ENCODE measurements around the gene DLGAP1. TPM values are rescaled to one million over a fixed set of nuclear protein-coding genes. Genes with fewer than 3 reads are reported as not detected.

DLGAP1 gene
- total and polyA plus RNA-seq, 2 of the 8 experiments (the other 6 are each of a cell fraction or from before 2014, with no cell fraction given): 11.8 to 16.9 TPM

- no peaks in the 10 kb centered on the region for H3K23me2 ChIP-seq (ENCODE audit: low read depth, low read length)
- H3K9me3 ChIP-seq (ENCODE audit: insufficient read depth in 2 of 2, low read depth in 1 of 2, low read length in 1 of 2): no peaks in the 10 kb centered on the region
- DNase-seq (ENCODE audit: low read depth in 1 of 2, low spot score in 2 of 2): no peak
- H3K23ac ChIP-seq (ENCODE audit: insufficient read length): no peak overlapping the region
- no peak overlapping the region for H4K91ac ChIP-seq (replicated peaks; ENCODE audit: insufficient read length, low read length)
- no peaks in the 10 kb centered on the region for H3K27me3 ChIP-seq (replicated peaks in 1 of 4; ENCODE audit: control insufficient read depth in 3 of 4, extremely low read depth in 1 of 4, insufficient read depth in 3 of 4, low read length in 3 of 4)
- no peak overlapping the region for H2BK15ac ChIP-seq (ENCODE audit: low read length)
- no peak overlapping the region for H2BK5ac ChIP-seq (ENCODE audit: low read depth, low read length)
- no peak overlapping the region for H2BK20ac ChIP-seq (ENCODE audit: low read length)
- H2BK12ac ChIP-seq (ENCODE audit: low read depth, low read length): no peak overlapping the region
- 82% methylated on average over 2 of the region's 2 CpGs; no CpG with 5 or more reads in 1 of the 2 experiments for WGBS, 2 experiments (ENCODE audit: extremely low coverage in 1 of 2, insufficient coverage in 1 of 2, insufficient read length in 1 of 2, insufficient replicate concordance in 2 of 2, low coverage in 1 of 2, low lambda C conversion rate in 2 of 2, missing lambda C conversion rate in 1 of 2)
- no peak for TF ChIP-seq YY1 (IDR thresholded peaks at IDR 0.05; ENCODE audit: low read depth, low read length)
- TF ChIP-seq TEAD4 (IDR thresholded peaks at IDR 0.05; ENCODE audit: low read depth, low read length): no peak
- no peak for TF ChIP-seq BACH1 (IDR thresholded peaks at IDR 0.05; ENCODE audit: low read length)
- no peak for TF ChIP-seq POLR2A (IDR thresholded peaks at IDR 0.05; ENCODE audit: control extremely low read depth in 1 of 2, low read depth in 2 of 2, low read length in 2 of 2)
- no peak for TF ChIP-seq TAF1 (IDR thresholded peaks at IDR 0.05; ENCODE audit: low read depth, low read length)
- TF ChIP-seq RAD21 (IDR thresholded peaks at IDR 0.05 in 1 of 2, conservative IDR thresholded peaks at IDR 0.05 in 1 of 2; ENCODE audit: low read depth in 2 of 2, low read length in 2 of 2): no peak
- no peak for TF ChIP-seq KDM5A (IDR thresholded peaks at IDR 0.05; ENCODE audit: low read length)
- TF ChIP-seq CTBP2 (IDR thresholded peaks at IDR 0.05; ENCODE audit: borderline replicate concordance, insufficient read depth, insufficient read length, low read length): no peak
- TF ChIP-seq FOSL1 (IDR thresholded peaks at IDR 0.05; ENCODE audit: insufficient read depth, low read depth, low read length): no peak
- no peak for TF ChIP-seq MAFK (IDR thresholded peaks at IDR 0.05; ENCODE audit: low read depth, low read length)
- TF ChIP-seq ASH2L (IDR thresholded peaks at IDR 0.05; ENCODE audit: low read length): no peak
- TF ChIP-seq JUND (IDR thresholded peaks at IDR 0.05; ENCODE audit: low read length): no peak
- TF ChIP-seq GABPA (IDR thresholded peaks at IDR 0.05; ENCODE audit: borderline replicate concordance, insufficient read depth, low read length): no peak
- TF ChIP-seq SP4 (IDR thresholded peaks at IDR 0.05; ENCODE audit: low read length): no peak
- TF ChIP-seq POLR2AphosphoS5 (IDR thresholded peaks at IDR 0.05; ENCODE audit: low read depth, low read length): no peak
- TF ChIP-seq SIRT6 (IDR thresholded peaks at IDR 0.05; ENCODE audit: low read length): no peak
- H3K4ac ChIP-seq (replicated peaks; ENCODE audit: insufficient read length, low read depth, low read length): no peak overlapping the region
- H2AK5ac ChIP-seq (ENCODE audit: low read depth, low read length): no peak overlapping the region
- no peak overlapping the region for H3K18ac ChIP-seq (ENCODE audit: extremely low read depth, low read length)
- no peak overlapping the region for H3K4me3 ChIP-seq (ENCODE audit: extremely low read depth in 1 of 4, insufficient read depth in 2 of 4, low read depth in 3 of 4, low read length in 4 of 4)
- no peak overlapping the region for H3K56ac ChIP-seq (replicated peaks; ENCODE audit: insufficient read length, low read depth, low read length)
- ChIA-PET CTCF (ENCODE audit: partially characterized antibody) (interaction anchor here (0.6 to 3.8 kb wide), 5 partner anchors 9 to 111 kb away, joined by 3 to 26 read pairs (median 4); no protein-coding TSS in a partner anchor), POLR2A (ENCODE audit: partially characterized antibody) (interaction anchor here (1.1 kb wide), 1 partner anchor 11 kb away, joined by 3 read pairs; no protein-coding TSS in a partner anchor)
- H3K79me2 ChIP-seq (ENCODE audit: control insufficient read depth in 1 of 2, insufficient read depth in 2 of 2, low read length in 2 of 2): no peaks in the 10 kb centered on the region
- no peak overlapping the region for H2AFZ ChIP-seq (ENCODE audit: low read length)
- H3K27ac ChIP-seq (ENCODE audit: low read depth, low read length): no peak overlapping the region
- H4K8ac ChIP-seq (ENCODE audit: extremely low read depth, insufficient read depth, low read length): no peak overlapping the region
- H3K4me1 ChIP-seq (replicated peaks in 1 of 4; ENCODE audit: control insufficient read depth in 3 of 4, insufficient read depth in 4 of 4, low read length in 3 of 4): peaks cover 0 to 10% (median 6%) of the 10 kb centered on the region in 4 experiments; a peak in 4 of 7 replicates
- H4K5ac ChIP-seq (ENCODE audit: insufficient read length, low read depth, low read length): no peak overlapping the region
- H2BK120ac ChIP-seq (replicated peaks; ENCODE audit: low read depth, low read length): no peak overlapping the region
- H3K79me1 ChIP-seq (ENCODE audit: low read depth, low read length): no peaks in the 10 kb centered on the region; the same call in 1 of the 2 replicates
- H3K36me3 ChIP-seq (ENCODE audit: control insufficient read depth in 2 of 4, insufficient read depth in 4 of 4, low read length in 3 of 4): no peaks in the 10 kb centered on the region
- no peak overlapping the region for H3K9ac ChIP-seq (replicated peaks in 1 of 4; ENCODE audit: extremely low read depth in 1 of 4, low read depth in 3 of 4, low read length in 3 of 4)
- H4K20me1 ChIP-seq (replicated peaks in 1 of 2; ENCODE audit: control insufficient read depth in 1 of 2, insufficient read depth in 2 of 2, low read length in 2 of 2): no peaks in the 10 kb centered on the region
- no peak overlapping the region for H3K14ac ChIP-seq (ENCODE audit: insufficient read length)
- no peak for FAIRE-seq
- H3K4me2 ChIP-seq (ENCODE audit: insufficient read depth in 1 of 2, low read depth in 2 of 2, low read length in 2 of 2): 0 out of 4 replicates have a peak overlapping the region, but pooled peaks of 1 of the 2 experiments have one; percentile 24
Measured at GRCh38 chr18:3985664-3986063, 469.4 kb downstream of the DLGAP1 start.
